CD8-positive, alpha-beta memory T cell (primary cell): Measurements from ENCODE around the gene YIPF1. TPM values are rescaled to one million over a fixed set of nuclear protein-coding genes. Genes with fewer than 3 reads are reported as not detected.
A peak's percentile ranks its signal among the peaks of the same experiment; 100 is the strongest.
"Not testable (repeated sequence)": the region's sequence is repeated elsewhere in the genome, so short reads cannot be mapped to it uniquely, and the experiment has no call there.

ENCODE experiments used
- CTCF ChIA-PET: fragments of 350-600 bp; sonication (Branson Sonifier 250); formaldehyde crosslinking; loops from one replicate; lab custom pipeline; 2021; ENCODE audit warnings: antibody characterized with exemption; lab: Charles Lee
- POLR2A ChIA-PET: fragments of 350-600 bp; sonication (Branson Sonifier 250); formaldehyde crosslinking; loops from one replicate; lab custom pipeline; 2021; ENCODE audit warnings: antibody characterized with exemption; lab: Charles Lee
- DNase-seq, 5 donors: peaks; one replicate each; pipeline versions ENCODE4 v3.0.0 to v3.0.0-alpha.2; 2020 to 2022; ENCODE audit warnings: mixed read lengths in 1 of 5
- H3K27ac ChIP-seq: one replicate; pipeline ENCODE4 v1.7.0; 2013; ENCODE audit warnings: low read depth, mild to moderate bottlenecking, low read length, moderate library complexity
- H3K27me3 ChIP-seq: 2 replicates; pipeline ENCODE4 v1.7.0; 2013; ENCODE audit warnings: low read length, mild to moderate bottlenecking; ENCODE audit not compliant: insufficient read depth, poor library complexity, severe bottlenecking
- H3K36me3 ChIP-seq: 2 replicates; pipeline ENCODE4 v1.7.0; 2013; ENCODE audit warnings: mild to moderate bottlenecking, low read length, moderate library complexity; ENCODE audit not compliant: insufficient read depth
- H3K4me1 ChIP-seq: 2 replicates; pipeline ENCODE4 v1.7.0; 2013; ENCODE audit warnings: mild to moderate bottlenecking, low read length, moderate library complexity; ENCODE audit not compliant: insufficient read depth
- H3K4me3 ChIP-seq: 2 replicates; pipeline ENCODE4 v1.7.0; 2013; ENCODE audit warnings: mild to moderate bottlenecking, low read length
- H3K9me3 ChIP-seq: 2 replicates; pipeline ENCODE4 v1.7.0; 2013; ENCODE audit warnings: mild to moderate bottlenecking, low read length
- H3K27ac Mint-ChIP-seq, 8 donors: one replicate each; pipeline ENCODE4 v1.8.0; 2020 to 2021; ENCODE audit warnings: mixed read lengths in 8 of 8, mild to moderate bottlenecking in 6 of 8, inconsistent platforms in 3 of 8, moderate library complexity in 3 of 8
- H3K27me3 Mint-ChIP-seq, 2 donors: one replicate each; pipeline ENCODE4 v1.8.0; 2020 to 2021; ENCODE audit warnings: mixed read lengths in 2 of 2, mild to moderate bottlenecking in 1 of 2, moderate library complexity in 1 of 2
- H3K36me3 Mint-ChIP-seq, 3 donors: one replicate each; pipeline ENCODE4 v1.8.0; 2020 to 2021; ENCODE audit warnings: mixed read lengths in 3 of 3, inconsistent platforms in 1 of 3, mild to moderate bottlenecking in 1 of 3
- H3K4me1 Mint-ChIP-seq, 3 donors: one replicate each; pipeline ENCODE4 v1.8.0; 2020 to 2021; ENCODE audit warnings: mixed read lengths in 3 of 3, inconsistent platforms in 1 of 3, mild to moderate bottlenecking in 1 of 3
- H3K4me3 Mint-ChIP-seq, 7 donors: one replicate each; pipeline ENCODE4 v1.8.0; 2020 to 2021; ENCODE audit warnings: mixed read lengths in 7 of 7, mild to moderate bottlenecking in 6 of 7, moderate library complexity in 4 of 7, inconsistent platforms in 2 of 7
- H3K9me3 Mint-ChIP-seq, 5 donors: one replicate each; pipeline ENCODE4 v1.8.0; 2020 to 2022; ENCODE audit warnings: mixed read lengths in 5 of 5, mild to moderate bottlenecking in 3 of 5, moderate library complexity in 2 of 5, inconsistent platforms in 1 of 5
- polyA plus RNA-seq: library from polyadenylated mRNA; unstranded; fragments of 300-500 nt; fragmentation: Illumina TruSeq; gene quantifications from one replicate; pipeline ENCODE4 v1.2.3, GENCODE V29; 2021
- total RNA-seq, 2 experiments: library from RNA; stranded (reverse); gene quantifications; one replicate each; pipeline ENCODE4 v1.2.3, GENCODE V29; 2021

YIPF1 gene
- total and polyA plus RNA-seq, 3 experiments from 2014 or later: 17.2 to 30.7 (median 17.4) TPM

DNA sequence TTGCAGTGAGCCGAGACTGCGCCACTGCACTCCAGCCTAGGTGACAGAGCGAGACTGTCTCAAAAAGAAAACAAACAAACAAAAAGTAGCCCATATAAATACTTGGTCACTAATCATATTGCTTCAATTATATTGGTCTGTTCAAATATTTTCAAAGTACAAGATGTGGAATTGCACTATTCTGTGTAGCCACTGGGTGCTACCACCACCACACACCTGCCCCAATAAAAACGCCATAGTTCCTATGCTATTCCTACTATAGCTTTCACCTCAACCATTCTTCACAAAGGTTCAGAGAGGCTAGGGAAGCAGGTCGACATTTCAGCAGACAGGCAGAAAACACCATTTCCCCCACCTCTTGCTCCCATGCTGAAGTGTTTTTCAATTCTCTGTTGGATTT, 68.2 kb downstream of the YIPF1 start:
- ChIA-PET POLR2A (no interaction called here), CTCF (no interaction called here)
- Histone ChIP-seq H3K4me3 (no peak overlapping the region), H3K9me3 (no peaks in the 10 kb centered on the region), H3K4me1 (no peaks in the 10 kb centered on the region), H3K27ac (no peak overlapping the region), H3K36me3 (peaks cover 11% of the 10 kb centered on the region), H3K27me3 (no peaks in the 10 kb centered on the region)
- Mint-ChIP-seq H3K36me3 (peaks cover 10 to 72% (median 24%) of the 10 kb centered on the region in 3 donors), H3K27ac (peak overlapping the region in 1 of 8 donors; percentile 3), H3K9me3 (no peaks in the 10 kb centered on the region), H3K27me3 (no peaks in the 10 kb centered on the region), H3K4me3 (no peak overlapping the region), H3K4me1 (peaks cover 0 to 3% (median 3%) of the 10 kb centered on the region in 3 donors)
- DNase-seq: no peak

DNA sequence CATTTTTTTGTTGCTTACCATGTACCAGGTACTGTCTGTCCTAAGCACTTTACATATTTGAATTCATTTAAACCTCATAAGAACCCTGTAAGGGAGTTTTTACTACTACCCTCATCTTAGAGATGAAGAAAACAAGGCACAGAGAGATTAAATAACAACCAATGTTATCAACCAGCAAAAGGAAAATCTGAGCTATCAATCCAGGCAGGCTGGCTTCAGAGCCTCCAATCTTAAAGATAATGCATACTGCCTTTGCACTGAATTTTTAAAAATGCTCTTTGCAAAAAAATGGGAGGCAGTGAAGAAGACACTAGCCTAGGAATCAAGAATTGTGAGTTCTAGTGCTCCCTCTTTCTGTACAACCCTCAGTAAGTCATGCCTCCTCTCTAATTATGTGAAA, 70.2 kb downstream of the YIPF1 start:
- peak overlapping the region in 1 of 8 donors; percentile 46 for H3K27ac Mint-ChIP-seq
- ChIA-PET POLR2A (no interaction called here), CTCF (no interaction called here)

DNA sequence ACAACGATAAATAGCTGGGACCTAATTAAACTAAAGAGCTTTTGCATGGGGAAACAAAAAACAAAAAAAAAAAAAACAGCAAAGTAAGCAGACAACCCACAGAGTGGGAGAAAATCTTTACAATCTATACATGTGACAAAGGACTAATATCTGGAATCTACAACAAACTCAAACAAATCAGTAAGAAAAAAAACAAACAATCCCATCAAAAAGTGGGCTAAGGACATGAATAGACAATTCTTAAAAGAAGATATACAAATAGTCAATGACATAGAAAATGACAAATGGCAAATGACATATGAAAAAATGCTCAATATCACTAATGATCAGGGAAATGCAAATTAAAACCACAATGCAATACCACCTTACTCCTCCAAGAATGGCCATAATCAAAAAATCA, 73.0 kb downstream of the YIPF1 start:
- CTCF ChIA-PET, H3K27me3 Mint-ChIP-seq, H3K36me3 ChIP-seq, H3K9me3 ChIP-seq, H3K9me3 Mint-ChIP-seq, POLR2A ChIA-PET, H3K4me3 Mint-ChIP-seq, H3K27ac Mint-ChIP-seq, H3K27me3 ChIP-seq, DNase-seq, H3K4me3 ChIP-seq, H3K4me1 ChIP-seq, H3K27ac ChIP-seq: not testable (repeated sequence)
- H3K4me1 Mint-ChIP-seq: peaks cover 5 to 23% (median 8%) of the 10 kb centered on the region in 3 donors
- peaks cover 30 to 82% (median 39%) of the 10 kb centered on the region in 3 donors for H3K36me3 Mint-ChIP-seq

More for the DNA sequence above, 70.2 kb downstream of the YIPF1 start:
- no peaks in the 10 kb centered on the region for H3K9me3 ChIP-seq
- H3K36me3 ChIP-seq: peaks cover under 1% of the 10 kb centered on the region
- peaks cover 4 to 14% (median 8%) of the 10 kb centered on the region in 3 donors for H3K4me1 Mint-ChIP-seq
- H3K4me1 ChIP-seq: no peaks in the 10 kb centered on the region
- H3K4me3 ChIP-seq: no peak overlapping the region
- no peaks in the 10 kb centered on the region for H3K9me3 Mint-ChIP-seq
- peaks cover 11 to 72% (median 27%) of the 10 kb centered on the region in 3 donors for H3K36me3 Mint-ChIP-seq
- H3K27me3 Mint-ChIP-seq: no peaks in the 10 kb centered on the region
- H3K4me3 Mint-ChIP-seq: no peak overlapping the region
- no peak overlapping the region for H3K27ac ChIP-seq
- no peak for DNase-seq
- no peaks in the 10 kb centered on the region for H3K27me3 ChIP-seq

DNA sequence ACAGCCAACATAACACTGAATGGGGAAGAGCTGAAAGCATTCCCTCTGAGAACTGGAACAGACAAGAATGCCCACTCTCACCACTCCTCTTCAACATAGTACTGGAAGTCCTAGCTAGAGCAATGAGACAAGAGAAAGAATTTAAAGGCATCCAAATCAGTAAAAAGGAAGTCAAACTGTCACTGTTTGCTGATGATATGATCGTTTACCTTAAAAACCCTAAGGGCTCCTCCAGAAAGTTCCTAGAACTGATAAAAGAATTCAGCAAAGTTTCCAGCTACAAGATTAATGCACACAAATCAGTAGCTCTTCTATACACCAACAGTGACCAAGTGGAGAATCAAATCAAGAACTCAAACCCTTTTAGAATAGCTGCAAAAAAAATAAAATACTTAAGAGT, 74.1 kb downstream of the YIPF1 start:
- POLR2A ChIA-PET, H3K36me3 ChIP-seq, CTCF ChIA-PET, H3K27me3 Mint-ChIP-seq, H3K4me3 Mint-ChIP-seq, H3K9me3 Mint-ChIP-seq, H3K9me3 ChIP-seq, H3K4me3 ChIP-seq, H3K4me1 ChIP-seq, H3K27me3 ChIP-seq, DNase-seq: not testable (repeated sequence)
- H3K27ac Mint-ChIP-seq: peak overlapping the region in 1 of 8 donors; percentile 32
- peaks cover 34 to 90% (median 40%) of the 10 kb centered on the region in 3 donors for H3K36me3 Mint-ChIP-seq
- peak overlapping the region; percentile 2 for H3K27ac ChIP-seq
- peaks cover 5 to 23% (median 8%) of the 10 kb centered on the region in 3 donors for H3K4me1 Mint-ChIP-seq

DNA sequence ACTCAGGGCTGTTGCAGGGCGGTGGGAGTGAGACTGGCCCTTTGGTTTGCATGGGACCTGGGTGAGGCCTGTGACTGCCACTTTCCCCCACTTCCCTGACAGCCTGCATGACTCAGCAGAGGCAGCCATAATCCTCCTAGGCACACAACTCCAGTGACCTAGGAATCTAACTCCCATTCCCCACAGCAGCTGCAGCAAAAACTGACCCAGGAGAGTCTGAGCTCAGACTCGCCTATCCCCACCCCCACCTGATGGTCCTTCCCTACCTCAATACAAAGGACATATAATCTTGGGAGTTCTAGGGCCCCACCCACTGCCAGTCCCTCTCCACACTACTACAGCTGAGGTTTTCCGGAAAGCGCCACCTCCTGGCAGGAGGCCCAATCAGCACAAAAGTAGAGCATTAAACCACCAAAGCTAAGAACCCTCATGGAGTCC, 78.2 kb downstream of the YIPF1 start:
- no peak for DNase-seq

DNA sequence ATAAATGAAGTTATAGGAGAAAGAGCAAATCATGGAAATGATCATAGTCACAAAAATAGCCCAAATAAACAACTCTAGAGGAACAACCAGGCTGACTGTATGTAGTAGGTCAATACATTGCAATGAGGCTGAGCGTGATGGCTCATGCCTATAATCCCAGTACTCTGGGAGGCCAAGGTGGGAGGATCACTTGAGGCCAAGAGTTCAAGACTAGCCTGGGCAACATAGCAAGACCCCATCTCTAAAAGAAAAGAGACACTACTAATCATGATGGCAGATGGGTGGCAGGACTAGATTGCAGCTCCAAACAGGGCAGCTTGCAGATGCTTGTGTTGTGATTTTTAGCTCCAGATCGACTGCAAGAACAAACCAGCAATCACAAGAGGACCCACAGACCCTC, 79.1 kb downstream of the YIPF1 start:
- Mint-ChIP-seq H3K36me3 (peaks cover 28 to 84% (median 32%) of the 10 kb centered on the region in 3 donors), H3K27ac (no peak overlapping the region)

More for the DNA sequence above, 78.2 kb downstream of the YIPF1 start:
- Mint-ChIP-seq H3K27ac (peak overlapping the region in 1 of 8 donors; percentile 56), H3K4me3 (no peak overlapping the region), H3K9me3 (no peaks in the 10 kb centered on the region), H3K4me1 (peaks cover 4 to 19% (median 5%) of the 10 kb centered on the region in 3 donors), H3K36me3 (peaks cover 28 to 90% (median 32%) of the 10 kb centered on the region in 3 donors), H3K27me3 (no peaks in the 10 kb centered on the region)
- Histone ChIP-seq H3K27ac (no peak overlapping the region), H3K27me3 (no peaks in the 10 kb centered on the region), H3K4me3 (no peak overlapping the region), H3K4me1 (no peaks in the 10 kb centered on the region), H3K9me3 (no peaks in the 10 kb centered on the region), H3K36me3 (peaks cover 2% of the 10 kb centered on the region)
- CTCF ChIA-PET: no interaction called here
- POLR2A ChIA-PET: no interaction called here

DNA sequence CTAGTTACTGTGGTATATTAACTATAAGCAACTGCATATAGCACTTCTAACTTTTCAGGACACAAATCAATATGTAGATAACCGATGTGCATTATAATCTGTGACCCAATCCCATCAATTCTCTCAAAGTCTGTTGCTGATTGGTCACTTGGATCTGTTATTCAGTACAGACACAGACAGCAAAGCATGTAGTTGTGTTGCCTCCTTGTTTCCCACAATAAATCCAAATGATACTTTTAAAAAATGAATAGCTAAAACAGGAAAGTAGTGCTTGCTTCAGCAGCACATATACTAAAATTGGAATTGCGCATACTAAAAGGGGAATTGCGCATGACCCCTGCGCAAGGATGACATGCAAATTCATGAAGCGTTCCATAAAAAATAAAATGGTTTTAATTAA, 79.6 kb downstream of the YIPF1 start:
- H3K9me3 Mint-ChIP-seq: no peaks in the 10 kb centered on the region
- no peak overlapping the region for H3K27ac Mint-ChIP-seq
- POLR2A ChIA-PET: no interaction called here
- CTCF ChIA-PET: no interaction called here
- H3K4me3 Mint-ChIP-seq: no peak overlapping the region
- Histone ChIP-seq H3K9me3 (no peaks in the 10 kb centered on the region), H3K4me3 (no peak overlapping the region), H3K27ac (no peak overlapping the region), H3K27me3 (no peaks in the 10 kb centered on the region), H3K36me3 (peaks cover 5% of the 10 kb centered on the region), H3K4me1 (no peaks in the 10 kb centered on the region)
- DNase-seq: no peak
- peaks cover 0 to 14% (median 5%) of the 10 kb centered on the region in 3 donors for H3K4me1 Mint-ChIP-seq
- H3K36me3 Mint-ChIP-seq: peaks cover 28 to 83% (median 29%) of the 10 kb centered on the region in 3 donors
- H3K27me3 Mint-ChIP-seq: no peaks in the 10 kb centered on the region

More for the DNA sequence above, 79.1 kb downstream of the YIPF1 start:
- ChIA-PET CTCF (no interaction called here), POLR2A (no interaction called here)
- no peaks in the 10 kb centered on the region for H3K9me3 ChIP-seq
- Mint-ChIP-seq H3K4me3 (no peak overlapping the region), H3K27me3 (no peaks in the 10 kb centered on the region), H3K4me1 (peaks cover 4 to 14% (median 5%) of the 10 kb centered on the region in 3 donors), H3K9me3 (no peaks in the 10 kb centered on the region)
- peaks cover 5% of the 10 kb centered on the region for H3K36me3 ChIP-seq
- H3K4me1 ChIP-seq: no peaks in the 10 kb centered on the region
- no peak overlapping the region for H3K4me3 ChIP-seq
- no peak for DNase-seq
- no peaks in the 10 kb centered on the region for H3K27me3 ChIP-seq
- H3K27ac ChIP-seq: no peak overlapping the region

DNA sequence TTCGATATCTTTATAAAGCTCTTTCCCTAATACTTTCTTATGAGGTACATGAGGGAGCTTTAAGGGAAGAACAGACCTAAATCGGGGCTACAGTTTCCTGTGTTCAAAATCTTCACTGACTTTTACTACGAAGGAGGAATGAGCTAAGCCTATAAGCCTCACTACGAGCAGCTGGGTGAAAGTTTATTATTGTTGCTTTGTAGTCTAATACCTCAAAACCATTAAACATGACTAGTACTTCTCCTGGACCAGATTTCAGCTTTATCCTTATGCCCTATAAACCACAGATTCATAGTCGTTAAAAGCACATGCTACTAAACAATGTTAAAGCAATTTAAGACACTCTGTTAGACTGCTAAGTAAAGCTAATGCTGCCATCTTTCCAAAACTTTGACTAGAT, 81.7 kb downstream of the YIPF1 start:
- H3K4me1 ChIP-seq: no peaks in the 10 kb centered on the region
- Mint-ChIP-seq H3K4me3 (no peak overlapping the region), H3K4me1 (no peaks in the 10 kb centered on the region), H3K27ac (no peak overlapping the region), H3K27me3 (no peaks in the 10 kb centered on the region), H3K9me3 (no peaks in the 10 kb centered on the region), H3K36me3 (peaks cover 20 to 81% (median 24%) of the 10 kb centered on the region in 3 donors)
- no peak overlapping the region for H3K27ac ChIP-seq
- CTCF ChIA-PET: interaction anchor here (0.6 kb wide), 1 partner anchor 61 kb away, joined by 3 read pairs; no protein-coding TSS in a partner anchor
- POLR2A ChIA-PET: no interaction called here
- H3K27me3 ChIP-seq: no peaks in the 10 kb centered on the region
- no peaks in the 10 kb centered on the region for H3K9me3 ChIP-seq
- no peak for DNase-seq
- no peak overlapping the region for H3K4me3 ChIP-seq
- H3K36me3 ChIP-seq: peaks cover 5% of the 10 kb centered on the region
